Mammary epithelial cell (primary cell): Measurements from ENCODE around the gene TDRD9.

Experiments
- CTCF ChIP-seq, 2 donors: IDR thresholded peaks in 1 of 2; conservative IDR thresholded peaks in 1 of 2; 2 replicates each; pipeline ENCODE4 v1.5.1; 2011 to 2012; ENCODE audit warnings: inconsistent platforms in 2 of 2, low read length in 2 of 2, mild to moderate bottlenecking in 2 of 2, control low read depth in 1 of 2, low read depth in 1 of 2; ENCODE audit not compliant: insufficient read depth in 1 of 2; ENCODE audit errors: extremely low read depth in 1 of 2
- EZH2 ChIP-seq: IDR thresholded peaks from 2 replicates; pipeline ENCODE4 v1.6.1; 2012; ENCODE audit warnings: low read length, inconsistent platforms, borderline replicate concordance

GRCh38 chr14:104086210-104086660 lies 158.0 kb downstream of the TDRD9 start:
- TF ChIP-seq CTCF (conservative IDR thresholded peaks at IDR 0.05 in 1 of 2, IDR thresholded peaks at IDR 0.05 in 1 of 2; ENCODE audit: extremely low read depth in 1 of 2, insufficient read depth in 1 of 2, low read depth in 1 of 2, low read length in 2 of 2), result no peak
- no peak for TF ChIP-seq EZH2
